Endothelial cell (in vitro differentiated cells): ENCODE measurements around the gene TRHDE. TPM values are rescaled to one million over a fixed set of nuclear protein-coding genes. Genes with fewer than 3 reads are reported as not detected.

Experiments used
- DNase-seq: peaks from one replicate; pipeline ENCODE4 v3.0.0; 2021; ENCODE audit warnings: low spot score
- H3K27ac Mint-ChIP-seq: one replicate; pipeline ENCODE4 v1.8.0; 2021; ENCODE audit warnings: mixed read lengths, inconsistent platforms; ENCODE audit not compliant: unreplicated experiment
- H3K27me3 Mint-ChIP-seq: one replicate; pipeline ENCODE4 v1.8.0; 2021; ENCODE audit warnings: mild to moderate bottlenecking, moderate library complexity, mixed read lengths, inconsistent platforms; ENCODE audit not compliant: unreplicated experiment
- H3K36me3 Mint-ChIP-seq: one replicate; pipeline ENCODE4 v1.8.0; 2021; ENCODE audit warnings: mild to moderate bottlenecking, low read depth, mixed read lengths, inconsistent platforms; ENCODE audit not compliant: unreplicated experiment
- H3K4me1 Mint-ChIP-seq: one replicate; pipeline ENCODE4 v1.8.0; 2021; ENCODE audit warnings: mild to moderate bottlenecking, mixed read lengths, inconsistent platforms; ENCODE audit not compliant: unreplicated experiment
- H3K4me3 Mint-ChIP-seq: one replicate; pipeline ENCODE4 v1.8.0; 2021; ENCODE audit warnings: mild to moderate bottlenecking, mixed read lengths, inconsistent platforms; ENCODE audit not compliant: unreplicated experiment
- H3K9me3 Mint-ChIP-seq: one replicate; pipeline ENCODE4 v1.8.0; 2021; ENCODE audit warnings: mixed read lengths, inconsistent platforms; ENCODE audit not compliant: unreplicated experiment
- total RNA-seq: library from RNA; stranded (reverse); fragmentation: NEBNext Ultra II Directional; extraction: Animal tissue kit (Norgen Biotek cat#: 25700); gene quantifications from one replicate; pipeline ENCODE4 v1.2.1, GENCODE V29; 2021; ENCODE audit not compliant: unreplicated experiment
- TF ChIP-seq, protein P1 (sequence below): fragments of 200-600 bp; sonication (generic); IDR thresholded peaks from one replicate; pipeline ENCODE4 v1.5.0; 2021; ENCODE audit warnings: antibody characterized with exemption; ENCODE audit not compliant: unreplicated experiment

The TRHDE gene
- total RNA-seq, 1 donor from 2014 or later: 0.54 TPM

GRCh38 chr12:72521326-72521725, 249.2 kb downstream of the TRHDE start:
- DNase-seq: no peak
- no peaks in the 10 kb centered on the region for H3K9me3 Mint-ChIP-seq
- H3K27me3 Mint-ChIP-seq: peaks cover 2% of the 10 kb centered on the region
- H3K27ac Mint-ChIP-seq: no peak overlapping the region
- TF ChIP-seq, protein P1, sequence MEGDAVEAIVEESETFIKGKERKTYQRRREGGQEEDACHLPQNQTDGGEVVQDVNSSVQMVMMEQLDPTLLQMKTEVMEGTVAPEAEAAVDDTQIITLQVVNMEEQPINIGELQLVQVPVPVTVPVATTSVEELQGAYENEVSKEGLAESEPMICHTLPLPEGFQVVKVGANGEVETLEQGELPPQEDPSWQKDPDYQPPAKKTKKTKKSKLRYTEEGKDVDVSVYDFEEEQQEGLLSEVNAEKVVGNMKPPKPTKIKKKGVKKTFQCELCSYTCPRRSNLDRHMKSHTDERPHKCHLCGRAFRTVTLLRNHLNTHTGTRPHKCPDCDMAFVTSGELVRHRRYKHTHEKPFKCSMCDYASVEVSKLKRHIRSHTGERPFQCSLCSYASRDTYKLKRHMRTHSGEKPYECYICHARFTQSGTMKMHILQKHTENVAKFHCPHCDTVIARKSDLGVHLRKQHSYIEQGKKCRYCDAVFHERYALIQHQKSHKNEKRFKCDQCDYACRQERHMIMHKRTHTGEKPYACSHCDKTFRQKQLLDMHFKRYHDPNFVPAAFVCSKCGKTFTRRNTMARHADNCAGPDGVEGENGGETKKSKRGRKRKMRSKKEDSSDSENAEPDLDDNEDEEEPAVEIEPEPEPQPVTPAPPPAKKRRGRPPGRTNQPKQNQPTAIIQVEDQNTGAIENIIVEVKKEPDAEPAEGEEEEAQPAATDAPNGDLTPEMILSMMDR: no peak
- H3K36me3 Mint-ChIP-seq: peaks cover 9% of the 10 kb centered on the region
- H3K4me1 Mint-ChIP-seq: peaks cover 3% of the 10 kb centered on the region
- no peak overlapping the region for H3K4me3 Mint-ChIP-seq

DNA sequence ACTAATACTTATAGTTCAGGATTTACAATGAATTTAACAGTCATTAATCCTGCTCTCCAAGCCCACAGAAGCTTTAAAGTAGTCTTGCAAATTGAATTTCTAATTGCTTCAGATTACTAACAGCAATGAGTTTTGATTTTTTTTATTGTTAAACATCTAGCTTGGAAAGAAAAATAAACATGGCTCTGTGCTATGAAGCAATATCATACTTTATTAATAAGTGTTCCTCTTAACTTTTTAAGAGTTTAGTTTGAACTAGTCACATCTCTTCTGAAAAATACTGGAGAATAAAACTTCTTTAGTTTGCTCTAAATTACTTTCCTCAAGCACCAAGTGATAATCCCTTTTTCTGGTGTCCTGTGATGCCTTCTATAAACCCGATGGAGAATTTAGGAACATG, 250.2 kb downstream of the TRHDE start:
- no peaks in the 10 kb centered on the region for H3K9me3 Mint-ChIP-seq
- peaks cover 3% of the 10 kb centered on the region for H3K4me1 Mint-ChIP-seq
- peaks cover 9% of the 10 kb centered on the region for H3K36me3 Mint-ChIP-seq
- TF ChIP-seq, protein P1: no peak
- H3K27ac Mint-ChIP-seq: no peak overlapping the region
- H3K27me3 Mint-ChIP-seq: peaks cover 2% of the 10 kb centered on the region
- no peak overlapping the region for H3K4me3 Mint-ChIP-seq
- no peak for DNase-seq

GRCh38 chr12:72523754-72524153, 251.6 kb downstream of the TRHDE start:
- peaks cover 9% of the 10 kb centered on the region for H3K36me3 Mint-ChIP-seq
- H3K9me3 Mint-ChIP-seq: no peaks in the 10 kb centered on the region
- no peak overlapping the region for H3K27ac Mint-ChIP-seq
- TF ChIP-seq, protein P1: no peak
- H3K4me3 Mint-ChIP-seq: no peak overlapping the region
- no peak for DNase-seq
- H3K4me1 Mint-ChIP-seq: peaks cover 3% of the 10 kb centered on the region
- H3K27me3 Mint-ChIP-seq: peaks cover 2% of the 10 kb centered on the region

- H3K4me3 Mint-ChIP-seq: no peak overlapping the region
- no peaks in the 10 kb centered on the region for H3K36me3 Mint-ChIP-seq
- TF ChIP-seq, protein P1: no peak
- no peaks in the 10 kb centered on the region for H3K27me3 Mint-ChIP-seq
- no peaks in the 10 kb centered on the region for H3K9me3 Mint-ChIP-seq
- no peak overlapping the region for H3K27ac Mint-ChIP-seq
- no peak for DNase-seq
- H3K4me1 Mint-ChIP-seq: peaks cover 4% of the 10 kb centered on the region
Observed at GRCh38 chr12:72535212-72535990, 263.2 kb downstream of the TRHDE start.

DNA sequence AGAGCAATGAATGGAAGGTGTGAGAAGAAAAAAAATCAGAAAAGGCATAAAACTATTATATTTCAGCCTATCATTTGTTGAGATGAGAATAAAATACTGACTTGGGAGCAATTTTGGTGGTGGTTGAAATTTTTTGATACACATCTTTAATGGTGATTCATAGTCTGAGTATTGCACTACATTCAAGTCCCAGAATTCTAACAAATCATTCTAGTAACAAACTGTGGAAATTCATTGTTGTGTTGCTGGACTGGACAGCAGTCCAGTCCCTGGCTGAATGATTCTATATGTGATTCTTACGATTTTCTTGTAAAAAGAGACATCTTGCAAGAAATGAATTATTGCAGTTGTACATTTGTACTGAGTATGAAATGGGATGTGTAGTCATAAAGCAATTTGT, 268.6 kb downstream of the TRHDE start:
- Mint-ChIP-seq H3K36me3 (no peaks in the 10 kb centered on the region), H3K4me1 (no peaks in the 10 kb centered on the region)
- DNase-seq: no peak

More for the DNA sequence above, 268.6 kb downstream of the TRHDE start:
- Mint-ChIP-seq H3K27me3 (no peaks in the 10 kb centered on the region), H3K4me3 (no peak overlapping the region), H3K27ac (no peak overlapping the region), H3K9me3 (no peaks in the 10 kb centered on the region)
- TF ChIP-seq, protein P1: no peak
